ENCODE measurements around the gene EIPR1.

The EIPR1 gene

DNA sequence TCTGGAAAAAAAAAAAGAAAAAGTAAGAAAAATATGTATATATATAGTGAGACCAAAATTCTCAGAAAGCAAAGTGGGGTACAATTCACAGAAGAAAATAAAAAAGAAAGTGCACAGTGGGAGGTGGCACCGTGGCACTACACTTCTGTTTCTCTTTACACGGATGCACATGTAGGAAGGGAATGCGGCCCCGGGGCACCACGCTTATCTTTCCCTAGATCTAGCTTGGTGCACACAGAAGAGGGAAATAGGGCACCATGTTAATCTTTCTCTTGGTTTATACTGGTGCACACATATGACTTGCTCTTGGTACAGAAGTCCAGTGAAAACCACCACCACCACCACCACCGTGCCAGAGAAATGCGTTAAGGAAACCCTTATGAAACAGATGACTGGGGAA is 32.0 kb downstream of the EIPR1 start:
- Histone ChIP-seq H3K27ac (no peak overlapping the region), H3K4me3 (no peak overlapping the region)
- TF ChIP-seq CTCF (IDR thresholded peaks at IDR 0.05), result no peak
- DNase-seq (ENCODE audit: low spot score), result no peak

DNA sequence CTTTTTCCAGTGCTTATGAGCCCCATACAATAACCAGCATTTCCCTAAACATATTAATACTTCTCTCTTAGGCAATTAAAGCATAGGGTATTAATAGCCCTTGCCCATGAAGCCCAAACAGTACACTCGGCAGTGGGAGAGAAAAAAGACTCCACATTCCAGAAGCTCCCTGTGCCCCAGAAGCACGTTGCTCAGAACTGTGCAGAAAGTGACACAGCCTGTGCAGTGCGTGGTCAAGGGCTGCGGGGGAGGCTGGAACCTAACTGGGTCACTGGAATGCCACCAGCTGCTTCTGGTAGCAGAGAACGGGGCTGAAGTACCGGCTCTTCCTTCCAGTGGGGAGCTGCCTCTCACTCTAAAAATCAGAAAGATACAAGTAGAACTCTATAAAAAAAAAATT is 32.7 kb downstream of the EIPR1 start:
- DNase-seq (ENCODE audit: low spot score), result no peak
- Histone ChIP-seq H3K27ac (no peak overlapping the region), H3K4me3 (no peak overlapping the region)
- TF ChIP-seq CTCF (IDR thresholded peaks at IDR 0.05), result no peak

- no peak for DNase-seq (ENCODE audit: low spot score)
- no peak for TF ChIP-seq CTCF (IDR thresholded peaks at IDR 0.05)
- no peak overlapping the region for H3K4me3 ChIP-seq
- H3K27ac ChIP-seq, result no peak overlapping the region
These were observed 34.6 kb downstream of the EIPR1 start for GRCh38 chr2:3343012-3343411.

- H3K27ac ChIP-seq, result no peak overlapping the region
- TF ChIP-seq CTCF (IDR thresholded peaks at IDR 0.05), result no peak
- H3K4me3 ChIP-seq, result no peak overlapping the region
- DNase-seq (ENCODE audit: low spot score), result no peak
These were observed 35.3 kb downstream of the EIPR1 start for GRCh38 chr2:3342324-3342723.

DNA sequence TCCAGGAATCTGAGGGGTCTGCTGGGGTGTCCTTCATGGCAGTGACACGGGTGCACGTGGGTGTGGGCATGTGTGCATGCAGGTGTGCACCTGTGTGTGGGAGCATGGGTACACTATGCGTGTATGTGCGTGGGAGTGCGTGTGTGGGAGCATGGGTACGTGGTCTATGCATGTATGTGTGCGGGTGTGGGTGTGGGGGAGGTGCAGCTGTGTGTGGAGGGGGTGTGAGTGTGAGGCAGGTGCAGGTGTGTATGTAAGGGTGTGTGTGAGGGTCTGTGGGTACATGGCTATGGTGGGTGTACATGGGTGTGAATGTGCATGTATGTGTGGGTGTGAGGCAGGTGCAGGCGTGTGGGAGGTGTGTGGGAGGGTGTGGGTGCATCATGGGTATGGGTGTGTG is 36.3 kb downstream of the EIPR1 start:
- H3K4me3 ChIP-seq, result no peak overlapping the region
- DNase-seq (ENCODE audit: low spot score), result no peak
- no peak overlapping the region for H3K27ac ChIP-seq
- TF ChIP-seq CTCF (IDR thresholded peaks at IDR 0.05), result no peak

- Histone ChIP-seq H3K4me3 (no peak overlapping the region), H3K27ac (no peak overlapping the region)
- TF ChIP-seq CTCF (IDR thresholded peaks at IDR 0.05), result no peak
- DNase-seq (ENCODE audit: low spot score), result no peak
These were observed 37.5 kb downstream of the EIPR1 start for GRCh38 chr2:3340144-3340543.

GRCh38 chr2:3338340-3338739 is 39.3 kb downstream of the EIPR1 start:
- no peak overlapping the region for H3K4me3 ChIP-seq
- peak; percentile 33 for DNase-seq (ENCODE audit: low spot score)
- TF ChIP-seq CTCF (IDR thresholded peaks at IDR 0.05), result no peak

More at GRCh38 chr2:3338340-3338739, 39.3 kb downstream of the EIPR1 start:
- no peak overlapping the region for H3K27ac ChIP-seq
